Lung (tissue), 12 donors: ENCODE measurements around the gene CFAP410. TPM values are rescaled to one million over a fixed set of nuclear protein-coding genes. Genes with fewer than 3 reads are reported as not detected.
"Not testable (repeated sequence)": the region's sequence is repeated elsewhere in the genome, so short reads cannot be mapped to it uniquely, and the experiment has no call there.

Experiments
- ATAC-seq: fragments of 200-7000 bp; cut with Tn5 transposase; one replicate; pipeline ENCODE4 v1.9.1; 2020; ENCODE audit warnings: moderate number of reproducible peaks; ENCODE audit not compliant: insufficient read depth, low FRiP score
- DNase-seq, 3 donors: peaks; one replicate each; pipeline ENCODE4 v3.0.0-alpha.2; 2013 to 2017
- H3K27ac ChIP-seq, 2 donors: one replicate each; pipeline ENCODE4 v1.5.1; 2013; ENCODE audit warnings: mild to moderate bottlenecking in 2 of 2, moderate library complexity in 2 of 2, control low read depth in 1 of 2, inconsistent platforms in 1 of 2, low read depth in 1 of 2, low read length in 1 of 2
- H3K27me3 ChIP-seq, 3 donors: one replicate each; pipeline ENCODE4 v1.5.1; 2013; ENCODE audit warnings: low read length in 2 of 3; ENCODE audit not compliant: control insufficient read depth in 3 of 3, insufficient read depth in 3 of 3
- H3K36me3 ChIP-seq, 4 donors: one replicate each; pipeline ENCODE4 v1.5.1; 2013; ENCODE audit warnings: low read length in 4 of 4, mild to moderate bottlenecking in 1 of 4, moderate library complexity in 1 of 4; ENCODE audit not compliant: control insufficient read depth in 4 of 4, insufficient read depth in 4 of 4
- H3K4me1 ChIP-seq, 5 donors: one replicate each; pipeline ENCODE4 v1.5.1; 2013; ENCODE audit warnings: low read length in 5 of 5, mild to moderate bottlenecking in 2 of 5, moderate library complexity in 1 of 5; ENCODE audit not compliant: control insufficient read depth in 5 of 5, insufficient read depth in 5 of 5
- H3K4me3 ChIP-seq: one replicate; pipeline ENCODE4 v1.5.1; 2013; ENCODE audit warnings: mild to moderate bottlenecking, control low read depth, moderate library complexity
- H3K9ac ChIP-seq, 2 donors: one replicate each; pipeline ENCODE4 v1.5.1; 2013; ENCODE audit warnings: low read length in 2 of 2, control low read depth in 1 of 2; ENCODE audit not compliant: insufficient read depth in 1 of 2
- H3K9me3 ChIP-seq, 4 donors: one replicate each; pipeline ENCODE4 v1.5.1; 2013; ENCODE audit warnings: low read length in 3 of 4, mild to moderate bottlenecking in 1 of 4, moderate library complexity in 1 of 4; ENCODE audit not compliant: control insufficient read depth in 4 of 4, insufficient read depth in 3 of 4
- CTCF ChIP-seq: IDR thresholded peaks from 2 replicates; pipeline ENCODE4 v1.5.1; 2012; ENCODE audit warnings: mild to moderate bottlenecking; ENCODE audit errors: control extremely low read depth, extremely low read depth
- WGBS, 2 donors: extraction: QIAGEN DNeasy Blood & Tissue Kit; methylation state at CpG; one replicate each; pipeline ENCODE4 v1.1.7; 2013; 5-methylcytosine and 5-hydroxymethylcytosine counted together
- polyA plus RNA-seq, 2 donors: library from polyadenylated mRNA; stranded (reverse); fragments of 200-250 nt; gene quantifications; one replicate each; pipeline ENCODE4 v1.2.1, GENCODE V29; 2013
- total RNA-seq, 2 donors: library from RNA; depleted of rRNA in 1 of 2; stranded (reverse); fragments of >200 nt in 1 of 2; gene quantifications; one replicate each; pipeline ENCODE4 v1.2.1, GENCODE V29; 2014 to 2021
- donor health status: control.
- donor health status: control.
- donor health status: Bipolar disorder and iron deficiency.
- donor health status: healthy.
- donor health status: DM: yes; HTN: yes; CAD: no.

Gene CFAP410
- total and polyA plus RNA-seq, 4 donors = 24.3 to 72.7 (median 39.5) TPM

GRCh38 chr21:44363278-44363677 lies 24.1 kb upstream of the CFAP410 start:
- Histone ChIP-seq H3K27ac (no peak overlapping the region), H3K36me3 (no peaks in the 10 kb centered on the region), H3K9me3 (peaks cover 0 to 8% (median 0%) of the 10 kb centered on the region in 4 donors), H3K9ac (no peak overlapping the region), H3K4me3 (no peak overlapping the region), H3K4me1 (no peaks in the 10 kb centered on the region), H3K27me3 (peaks cover 0 to 2% (median 0%) of the 10 kb centered on the region in 3 donors)
- no peak for TF ChIP-seq CTCF
- no peak for ATAC-seq
- 91 to 93% methylated on average over 1 of the region's 1 CpG for WGBS, 2 donors
- DNase-seq = no peak

DNA sequence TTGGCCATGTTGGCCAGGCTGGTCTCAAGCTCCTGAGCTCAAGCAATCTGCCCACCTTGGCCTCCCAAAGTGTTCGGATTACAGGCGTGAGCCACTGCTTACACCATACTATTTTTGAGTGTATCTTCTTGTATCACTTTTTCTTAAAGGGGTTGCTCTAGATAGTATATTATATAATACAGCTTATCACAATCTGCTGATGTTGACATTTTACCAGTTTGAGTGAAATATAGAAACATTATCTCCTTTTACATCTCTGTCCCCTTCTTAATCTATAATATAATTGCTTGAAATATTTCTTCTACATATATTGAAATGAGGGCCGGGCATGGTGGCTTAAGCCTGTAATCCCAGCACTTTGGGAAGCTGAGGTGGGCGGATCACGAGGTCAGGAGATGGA lies 22.7 kb upstream of the CFAP410 start:
- not testable (repeated sequence) for H3K27me3 ChIP-seq

DNA sequence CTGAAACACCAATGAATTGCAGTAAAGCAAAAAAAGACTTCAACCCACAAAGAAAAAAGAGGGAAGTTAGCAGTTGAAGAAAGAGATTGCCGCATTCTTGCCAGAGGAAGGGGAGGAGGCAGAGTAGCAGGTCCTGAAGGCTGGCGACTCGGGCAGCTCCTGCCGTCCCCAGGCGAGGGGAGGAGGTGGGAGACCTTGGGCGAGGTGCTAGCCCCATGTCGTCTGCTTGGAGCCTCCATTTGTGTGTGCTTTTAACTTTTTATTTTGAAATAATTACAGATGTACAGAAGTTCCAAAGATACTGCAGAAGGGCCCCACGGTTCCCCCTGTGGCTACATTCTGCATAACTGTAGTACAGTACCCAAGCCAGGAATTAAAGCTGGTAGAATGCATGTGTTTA lies 21.0 kb upstream of the CFAP410 start:
- no peak overlapping the region for H3K9ac ChIP-seq

More for the DNA sequence above, 22.7 kb upstream of the CFAP410 start:
- WGBS, 2 donors = 89 to 98% methylated on average over 5 of the region's 5 CpGs
- DNase-seq, H3K4me1 ChIP-seq, H3K27ac ChIP-seq, H3K4me3 ChIP-seq, H3K9ac ChIP-seq, H3K36me3 ChIP-seq, ATAC-seq, H3K9me3 ChIP-seq: not testable (repeated sequence)

GRCh38 chr21:44359396-44359795 lies 20.2 kb upstream of the CFAP410 start:
- WGBS, 2 donors = 62 to 79% methylated on average over 8 of the region's 8 CpGs
- H3K4me1 ChIP-seq = no peaks in the 10 kb centered on the region
- no peaks in the 10 kb centered on the region for H3K36me3 ChIP-seq
- DNase-seq = no peak
- H3K4me3 ChIP-seq = no peak overlapping the region
- no peak for TF ChIP-seq CTCF
- H3K27me3 ChIP-seq = peaks cover 0 to 2% (median 0%) of the 10 kb centered on the region in 3 donors
- H3K9me3 ChIP-seq = peaks cover 0 to 11% (median 0%) of the 10 kb centered on the region in 4 donors
- ATAC-seq = no peak
- no peak overlapping the region for H3K9ac ChIP-seq
- no peak overlapping the region for H3K27ac ChIP-seq

More for the DNA sequence above, 21.0 kb upstream of the CFAP410 start:
- Histone ChIP-seq H3K27ac (no peak overlapping the region), H3K9me3 (peaks cover 0 to 10% (median 0%) of the 10 kb centered on the region in 4 donors), H3K36me3 (no peaks in the 10 kb centered on the region), H3K4me1 (no peaks in the 10 kb centered on the region), H3K4me3 (no peak overlapping the region), H3K27me3 (peaks cover 0 to 2% (median 0%) of the 10 kb centered on the region in 3 donors)
- no peak for DNase-seq
- ATAC-seq = no peak
- no peak for TF ChIP-seq CTCF
- 20 to 34% methylated on average over 8 of the region's 8 CpGs for WGBS, 2 donors
